ENCODE data around the gene LIPG. TPM values are rescaled to one million over a fixed set of nuclear protein-coding genes. Genes with fewer than 3 reads are reported as not detected.
A peak's percentile ranks its signal among the peaks of the same experiment; 100 is the strongest.

Gene LIPG
- total RNA-seq, 1 donor from 2014 or later = 6.7 TPM

GRCh38 chr18:49546278-49546677 lies 15.6 kb upstream of the LIPG start:
- DNase-seq (ENCODE audit: low spot score) = no peak

GRCh38 chr18:49546719-49547273 lies 15.1 kb upstream of the LIPG start:
- DNase-seq (ENCODE audit: low spot score) = no peak

- no peak for DNase-seq (ENCODE audit: low spot score)
Measured at GRCh38 chr18:49547701-49548100, 14.2 kb upstream of the LIPG start.

- DNase-seq (ENCODE audit: low spot score) = no peak
Measured at GRCh38 chr18:49548229-49548636, 13.6 kb upstream of the LIPG start.

- DNase-seq (ENCODE audit: low spot score) = no peak
Measured at GRCh38 chr18:49550621-49551339, 11.1 kb upstream of the LIPG start.

GRCh38 chr18:49553003-49553402 lies 8.9 kb upstream of the LIPG start:
- no peak for DNase-seq (ENCODE audit: low spot score)

- no peak for DNase-seq (ENCODE audit: low spot score)
Measured at GRCh38 chr18:49555641-49556040, 6.2 kb upstream of the LIPG start.

GRCh38 chr18:49558356-49558755 lies 3.5 kb upstream of the LIPG start:
- DNase-seq (ENCODE audit: low spot score) = no peak

- peak; percentile 40 for DNase-seq (ENCODE audit: low spot score)
Measured at GRCh38 chr18:49559326-49559931, 2.4 kb upstream of the LIPG start.

- DNase-seq (ENCODE audit: low spot score) = no peak
Measured at GRCh38 chr18:49560277-49560623, 1.6 kb upstream of the LIPG start.

GRCh38 chr18:49560624-49561288 lies 1.1 kb upstream of the LIPG start:
- no peak for DNase-seq (ENCODE audit: low spot score)

GRCh38 chr18:49562481-49563129 lies 748 bp downstream of the LIPG start:
- DNase-seq (ENCODE audit: low spot score) = no peak

- DNase-seq (ENCODE audit: low spot score) = no peak
Measured at GRCh38 chr18:49563130-49563540, 1.3 kb downstream of the LIPG start.

- no peak for DNase-seq (ENCODE audit: low spot score)
Measured at GRCh38 chr18:49563701-49564517, 2.1 kb downstream of the LIPG start.

- no peak for DNase-seq (ENCODE audit: low spot score)
Measured at GRCh38 chr18:49564518-49564834, 2.6 kb downstream of the LIPG start.

GRCh38 chr18:49565101-49565500 lies 3.2 kb downstream of the LIPG start:
- no peak for DNase-seq (ENCODE audit: low spot score)

- no peak for DNase-seq (ENCODE audit: low spot score)
Measured at GRCh38 chr18:49565612-49566011, 3.8 kb downstream of the LIPG start.

- no peak for DNase-seq (ENCODE audit: low spot score)
Measured at GRCh38 chr18:49566217-49566770, 4.4 kb downstream of the LIPG start.

GRCh38 chr18:49566985-49567384 lies 5.1 kb downstream of the LIPG start:
- DNase-seq (ENCODE audit: low spot score) = no peak

GRCh38 chr18:49569724-49570123 lies 7.9 kb downstream of the LIPG start:
- DNase-seq (ENCODE audit: low spot score) = no peak

GRCh38 chr18:49570836-49571235 lies 9.0 kb downstream of the LIPG start:
- DNase-seq (ENCODE audit: low spot score) = no peak

Data from umbilical cord (tissue), 2 donors.